AG04450 (cell line): ENCODE results near the gene ABCC10. TPM values are rescaled to one million over a fixed set of nuclear protein-coding genes. Genes with fewer than 3 reads are reported as not detected.
"Not testable (repeated sequence)": the region's sequence is repeated elsewhere in the genome, so short reads cannot be mapped to it uniquely, and the experiment has no call there.

Experiments used
- CTCF ChIA-PET: fragments of 300-600, 350-600 bp; formaldehyde crosslinking; extraction: SDS; loops from one replicate; lab custom pipeline; 2022; ENCODE audit warnings: antibody characterized with exemption, inconsistent platforms; lab: Charles Lee
- POLR2A ChIA-PET: fragments of 350-600 bp; formaldehyde crosslinking; extraction: SDS; loops from one replicate; lab custom pipeline; 2021; ENCODE audit warnings: antibody characterized with exemption, inconsistent platforms; lab: Yijun Ruan, JAX
- DNase-seq: peaks from one replicate; pipeline ENCODE4 v3.0.0-alpha.2; 2011; ENCODE audit warnings: low read depth, low spot score
- H3K27ac ChIP-seq: one replicate; pipeline ENCODE4 v1.5.1; 2012; ENCODE audit warnings: low read depth, low read length, control low read depth
- H3K27me3 ChIP-seq: one replicate; pipeline ENCODE4 v1.6.0; 2012; ENCODE audit warnings: low read length; ENCODE audit not compliant: control insufficient read depth, insufficient read depth
- H3K4me3 ChIP-seq: 2 replicates; pipeline ENCODE4 v1.5.1; 2011; ENCODE audit warnings: mild to moderate bottlenecking, low read depth, low read length, control low read depth
- H3K9me3 ChIP-seq: 2 replicates; pipeline ENCODE4 v1.5.1; 2012; ENCODE audit warnings: low read length; ENCODE audit not compliant: control insufficient read depth, insufficient read depth
- polyA plus RNA-seq: library from polyadenylated mRNA; depleted of rRNA; stranded (reverse); fragments of >200 nt; gene quantifications from 2 replicates; pipeline ENCODE4 v1.2.3, GENCODE V29; 2011
- TF ChIP-seq, protein P1 (sequence below): IDR thresholded peaks from 2 replicates; pipeline ENCODE4 v1.5.1; 2011; ENCODE audit warnings: low read depth, low read length, control low read depth, inconsistent platforms

ABCC10 gene
- polyA plus RNA-seq, 1 experiment, result 12.0 TPM

- DNase-seq, result no peak
- Histone ChIP-seq H3K9me3 (no peaks in the 10 kb centered on the region; the same call in 1 of the 2 replicates), H3K4me3 (peak overlapping the region; percentile 60; the same call in 1 of the 2 replicates), H3K27me3 (peaks cover 3% of the 10 kb centered on the region), H3K27ac (no peak overlapping the region)
- POLR2A ChIA-PET, result no interaction called here
- TF ChIP-seq, protein P1, sequence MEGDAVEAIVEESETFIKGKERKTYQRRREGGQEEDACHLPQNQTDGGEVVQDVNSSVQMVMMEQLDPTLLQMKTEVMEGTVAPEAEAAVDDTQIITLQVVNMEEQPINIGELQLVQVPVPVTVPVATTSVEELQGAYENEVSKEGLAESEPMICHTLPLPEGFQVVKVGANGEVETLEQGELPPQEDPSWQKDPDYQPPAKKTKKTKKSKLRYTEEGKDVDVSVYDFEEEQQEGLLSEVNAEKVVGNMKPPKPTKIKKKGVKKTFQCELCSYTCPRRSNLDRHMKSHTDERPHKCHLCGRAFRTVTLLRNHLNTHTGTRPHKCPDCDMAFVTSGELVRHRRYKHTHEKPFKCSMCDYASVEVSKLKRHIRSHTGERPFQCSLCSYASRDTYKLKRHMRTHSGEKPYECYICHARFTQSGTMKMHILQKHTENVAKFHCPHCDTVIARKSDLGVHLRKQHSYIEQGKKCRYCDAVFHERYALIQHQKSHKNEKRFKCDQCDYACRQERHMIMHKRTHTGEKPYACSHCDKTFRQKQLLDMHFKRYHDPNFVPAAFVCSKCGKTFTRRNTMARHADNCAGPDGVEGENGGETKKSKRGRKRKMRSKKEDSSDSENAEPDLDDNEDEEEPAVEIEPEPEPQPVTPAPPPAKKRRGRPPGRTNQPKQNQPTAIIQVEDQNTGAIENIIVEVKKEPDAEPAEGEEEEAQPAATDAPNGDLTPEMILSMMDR, result peak; percentile 94
- CTCF ChIA-PET, result interaction anchor here (0.7 to 5.7 kb wide), 6 partner anchors 13 to 56 kb away, joined by 3 to 53 read pairs (median 5); partner anchors contain the start of gene LRRC73
Observed at GRCh38 chr6:43454290-43454695, 27.0 kb downstream of the ABCC10 start.

DNA sequence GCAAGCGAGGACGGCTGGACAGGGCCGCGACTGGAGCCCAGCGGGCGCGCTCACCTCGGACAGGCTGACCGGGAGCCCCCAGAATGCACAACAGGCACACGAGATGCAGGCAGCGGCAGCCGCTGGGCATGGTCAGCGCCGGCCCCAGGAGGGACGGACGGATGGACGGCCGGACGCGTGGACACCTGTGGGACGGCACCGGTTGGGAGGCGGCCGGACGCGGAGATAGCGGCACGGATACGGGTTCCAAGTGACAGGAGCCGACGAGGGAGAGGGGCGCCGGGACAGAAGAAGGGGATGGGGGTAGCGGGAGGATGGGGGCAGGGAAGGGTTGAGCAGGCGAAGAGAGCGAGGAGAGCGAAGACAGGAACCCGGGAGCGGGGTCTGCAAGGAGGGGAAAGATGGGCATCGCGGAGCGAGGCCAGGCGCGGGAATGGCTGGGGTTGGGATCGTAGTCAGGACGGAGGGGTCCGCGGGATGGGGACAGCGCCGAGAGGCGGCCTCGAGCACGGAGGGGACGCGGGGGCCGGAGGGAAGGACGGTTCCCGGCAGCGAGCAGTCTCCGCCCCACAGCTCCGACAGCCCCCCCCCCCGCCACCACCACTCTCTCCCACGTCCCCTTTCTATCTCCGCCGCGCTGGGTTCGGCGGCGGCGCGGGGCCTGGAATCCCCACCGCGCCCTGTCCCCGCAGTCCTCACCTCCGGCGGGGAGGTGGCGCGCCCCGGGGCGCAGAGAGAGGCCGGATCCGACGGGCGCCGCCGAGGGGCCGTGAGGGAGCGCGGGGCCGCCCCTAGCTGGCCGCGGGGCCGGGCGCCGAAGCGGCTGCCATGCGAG is 27.6 kb downstream of the ABCC10 start:
- CTCF ChIA-PET, result interaction anchor here (0.9 to 5.7 kb wide), 4 partner anchors 41 to 51 kb away, joined by 3 to 53 read pairs (median 8); no protein-coding TSS in a partner anchor
- TF ChIP-seq, protein P1, result no peak
- H3K9me3 ChIP-seq, result no peaks in the 10 kb centered on the region; the same call in 1 of the 2 replicates
- peak; percentile 69 for DNase-seq
- H3K4me3 ChIP-seq, result peak overlapping the region; percentile 60
- POLR2A ChIA-PET, result interaction anchor here (0.6 to 1.0 kb wide), 2 partner anchors 55 to 59 kb away, joined by 4 to 5 read pairs; partner anchors contain the start of gene LRRC73
- peaks cover 3% of the 10 kb centered on the region for H3K27me3 ChIP-seq
- H3K27ac ChIP-seq, result no peak overlapping the region

GRCh38 chr6:43455531-43456428 is 28.4 kb downstream of the ABCC10 start, which contains the start of gene DLK2:
Gene DLK2, minus strand, starts transcription at chr6:43455548. Its CDS starts 723 bp downstream, at chr6:43454825.
- CTCF ChIA-PET, result interaction anchor here (0.9 to 5.7 kb wide), 4 partner anchors 19 to 50 kb away, joined by 3 to 53 read pairs (median 4); no protein-coding TSS in a partner anchor
- peak within 1 kb of the TSS; percentile 60 for H3K4me3 ChIP-seq
- peaks cover 3% of the 10 kb centered on the region for H3K27me3 ChIP-seq
- POLR2A ChIA-PET, result interaction anchor here (1.0 kb wide), 1 partner anchor 54 kb away, joined by 5 read pairs; the partner anchor contains the start of gene LRRC73
- H3K9me3 ChIP-seq, result no peaks in the 10 kb centered on the region; the same call in 1 of the 2 replicates
- no peak within 1 kb of the TSS for H3K27ac ChIP-seq
- TF ChIP-seq, protein P1, result no peak
- DNase-seq, result no peak

DNA sequence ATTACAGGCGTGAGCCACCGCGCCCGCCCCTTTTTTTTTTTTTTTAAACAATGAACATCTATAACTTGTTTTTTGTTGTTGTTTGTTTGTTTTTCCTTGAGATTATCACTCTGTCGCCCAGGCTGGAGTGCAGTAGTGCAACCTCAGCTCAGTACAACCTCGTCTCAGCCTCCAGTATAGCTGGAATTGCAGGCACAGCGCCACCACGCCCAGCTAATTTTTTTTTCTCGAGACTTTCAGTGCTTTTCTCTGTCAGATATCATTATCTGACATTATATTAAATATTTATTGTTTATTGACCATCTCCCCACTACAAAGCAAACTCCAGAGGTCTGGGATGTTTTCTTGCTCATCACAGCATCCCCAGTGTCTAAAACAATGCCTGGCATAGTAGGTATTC is 30.3 kb downstream of the ABCC10 start:
- H3K27ac ChIP-seq, result no peak overlapping the region
- no peaks in the 10 kb centered on the region; the same call in 1 of the 2 replicates for H3K9me3 ChIP-seq
- CTCF ChIA-PET, result interaction anchor here (5.7 kb wide), 1 partner anchor 49 kb away, joined by 53 read pairs; no protein-coding TSS in a partner anchor
- H3K27me3 ChIP-seq, result peaks cover 6% of the 10 kb centered on the region
- DNase-seq, result no peak
- POLR2A ChIA-PET, result no interaction called here
- TF ChIP-seq, protein P1, result no peak
- no peak overlapping the region for H3K4me3 ChIP-seq

- POLR2A ChIA-PET, result not testable (repeated sequence)
Observed at GRCh38 chr6:43458154-43458553, 30.8 kb downstream of the ABCC10 start.

More at GRCh38 chr6:43458154-43458553, 30.8 kb downstream of the ABCC10 start:
- CTCF ChIA-PET, H3K9me3 ChIP-seq, H3K4me3 ChIP-seq, DNase-seq, H3K27me3 ChIP-seq, H3K27ac ChIP-seq: not testable (repeated sequence)
